HG03025 (cell line): ENCODE measurements around the gene DFFA.
"Not testable (repeated sequence)": the region's sequence is repeated elsewhere in the genome, so short reads cannot be mapped to it uniquely, and the experiment has no call there.

Experiments used
- ATAC-seq: cut with Tn5 transposase; IDR thresholded peaks from one replicate; pipeline ENCODE4 v1.9.1; 2021; ENCODE audit warnings: mild to moderate bottlenecking, moderate library complexity; ENCODE audit not compliant: unreplicated experiment, low FRiP score

Gene DFFA

DNA sequence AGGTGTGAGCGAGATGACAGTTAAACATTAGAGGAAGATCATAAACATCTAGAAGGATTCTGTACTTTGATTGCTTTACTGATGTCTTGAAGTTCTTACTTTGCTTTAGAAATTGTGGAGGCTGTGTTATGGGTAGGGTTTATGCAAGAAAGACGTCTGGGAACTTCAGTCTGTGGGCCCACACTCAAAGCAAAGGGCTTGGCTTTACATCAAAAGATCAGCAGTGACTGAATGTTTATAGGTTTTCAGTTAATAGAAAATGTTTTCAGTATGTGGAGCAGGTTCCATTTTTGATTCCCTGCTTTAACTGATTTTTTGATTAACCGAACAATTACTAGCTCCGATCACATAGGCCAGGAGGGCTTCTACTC, 34.3 kb upstream of the DFFA start:
- ATAC-seq = no peak

DNA sequence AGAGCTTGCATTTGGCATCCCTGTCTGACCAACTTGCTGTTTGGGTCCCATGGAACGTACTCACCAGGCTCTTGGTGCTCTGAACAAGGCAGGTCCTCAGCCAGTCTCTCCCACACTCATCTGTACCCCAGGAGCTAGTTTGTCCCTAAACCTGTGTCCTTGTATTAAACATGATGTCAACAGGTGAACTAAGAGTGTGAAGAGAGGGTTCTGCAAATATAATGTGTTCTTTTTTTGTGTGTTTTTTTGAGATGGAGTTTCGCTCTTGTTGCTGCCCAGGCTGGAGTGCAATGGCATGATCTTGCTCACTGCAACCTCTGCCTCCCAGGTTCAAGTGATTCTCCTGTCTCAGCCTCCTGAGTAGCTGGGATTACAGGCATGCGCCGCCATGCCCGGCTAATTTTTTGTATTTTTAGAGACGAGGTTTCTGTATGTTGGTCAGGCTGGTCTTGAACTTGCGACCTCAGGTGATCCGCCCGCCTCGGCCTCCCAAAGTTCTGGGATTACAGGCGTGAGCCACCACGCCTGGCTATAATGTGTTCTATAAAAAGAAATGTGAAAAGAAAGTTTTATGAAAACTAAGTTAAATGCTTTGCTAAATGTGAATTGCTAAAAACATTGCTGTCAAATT, 33.8 kb upstream of the DFFA start:
- ATAC-seq = not testable (repeated sequence)

DNA sequence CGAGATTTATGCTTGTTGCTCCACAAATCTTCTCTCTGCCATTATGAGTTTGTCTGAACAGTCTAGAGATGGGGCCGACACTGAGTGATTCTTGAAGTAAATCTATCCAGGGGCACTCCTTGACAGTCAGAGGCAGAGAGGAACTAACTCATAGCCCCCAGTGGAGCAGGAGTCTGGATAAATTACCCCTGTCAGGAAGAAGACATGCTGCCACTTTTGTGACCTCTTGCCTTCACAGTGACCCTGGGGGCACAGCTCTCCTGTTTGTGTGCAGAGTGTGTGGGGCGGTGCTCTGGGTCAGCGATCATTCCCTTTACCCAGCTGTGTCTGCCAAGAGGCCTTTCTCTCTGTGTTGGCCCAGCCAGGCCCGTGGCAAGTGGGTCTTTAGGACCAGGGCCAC, 31.9 kb upstream of the DFFA start:
- ATAC-seq = no peak

DNA sequence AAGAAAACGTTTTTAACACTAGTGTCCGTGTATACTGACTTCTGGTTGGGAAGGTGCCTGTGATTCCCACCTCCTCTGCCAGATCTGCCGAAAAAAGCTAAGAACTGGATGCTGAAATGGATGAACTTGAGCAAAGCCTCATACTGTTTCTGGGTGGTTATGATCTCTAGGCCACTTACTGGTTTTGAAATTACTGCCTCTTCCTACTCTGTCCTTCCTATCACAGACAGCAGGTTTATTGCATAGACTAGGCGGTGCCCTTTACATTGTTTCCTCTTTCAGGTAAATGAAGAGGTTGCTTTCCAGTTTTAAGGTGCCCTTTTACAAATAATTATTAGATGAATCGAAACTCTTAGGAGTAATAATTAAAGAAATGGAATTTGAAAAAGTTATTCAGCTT, 29.9 kb upstream of the DFFA start:
- no peak for ATAC-seq

DNA sequence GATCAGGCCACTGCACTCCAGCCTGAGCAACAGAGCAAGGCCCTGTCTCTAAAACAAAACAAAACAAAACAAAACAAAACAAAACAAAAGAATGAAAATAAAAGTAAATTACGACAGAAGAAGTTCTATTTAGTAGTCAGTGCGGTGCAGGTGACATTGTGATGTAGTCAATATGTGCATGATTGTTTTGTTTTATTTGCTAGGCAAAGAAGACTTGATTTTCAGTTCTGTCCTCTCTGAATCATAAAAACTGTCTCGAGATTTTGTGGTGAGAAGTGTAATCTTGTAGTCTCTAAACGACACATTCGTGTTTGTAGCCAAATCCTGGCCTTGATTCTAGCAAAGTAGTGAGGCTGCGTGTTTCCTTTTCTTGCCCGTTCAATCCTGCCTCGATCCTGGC, 25.9 kb upstream of the DFFA start:
- no peak for ATAC-seq

DNA sequence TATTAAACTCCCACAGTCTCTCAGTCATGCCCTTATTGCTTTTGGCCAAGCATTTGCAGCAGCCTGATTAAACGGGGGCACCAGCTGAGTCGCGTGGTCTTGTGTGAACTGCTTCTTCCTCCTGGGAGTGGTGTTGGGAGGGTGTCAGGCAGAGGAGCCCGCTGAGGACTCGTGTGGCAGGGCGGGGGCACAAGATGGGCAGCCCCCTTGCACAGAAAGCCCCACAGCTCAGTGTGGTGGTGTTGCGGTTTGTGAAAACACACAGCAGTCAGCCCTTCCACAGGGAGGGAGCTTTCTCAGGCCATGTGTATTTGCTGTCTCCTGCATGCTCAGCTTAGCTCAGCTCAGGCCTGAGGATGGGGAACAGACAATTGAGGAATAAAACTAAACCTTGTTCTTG, 24.8 kb upstream of the DFFA start:
- no peak for ATAC-seq

DNA sequence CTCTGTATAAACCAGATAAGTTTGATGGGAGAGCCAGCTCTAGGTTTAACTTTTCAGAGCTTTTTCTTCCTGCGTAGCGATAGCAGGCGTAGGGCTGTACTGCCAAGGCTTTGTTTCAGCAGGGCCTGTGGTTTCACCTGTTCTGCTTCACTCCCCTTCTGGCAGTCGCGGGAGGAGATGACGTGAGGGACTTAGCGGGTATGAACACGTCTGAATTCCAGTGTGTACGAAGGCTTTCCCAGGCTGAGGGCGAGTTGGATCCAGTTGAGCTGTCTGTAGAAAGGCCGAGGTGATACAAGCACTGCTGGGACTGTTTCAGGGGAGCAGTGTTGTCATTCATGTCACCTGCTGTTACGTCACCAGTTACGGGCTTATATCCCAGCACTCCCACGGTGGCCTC, 23.6 kb upstream of the DFFA start:
- no peak for ATAC-seq

DNA sequence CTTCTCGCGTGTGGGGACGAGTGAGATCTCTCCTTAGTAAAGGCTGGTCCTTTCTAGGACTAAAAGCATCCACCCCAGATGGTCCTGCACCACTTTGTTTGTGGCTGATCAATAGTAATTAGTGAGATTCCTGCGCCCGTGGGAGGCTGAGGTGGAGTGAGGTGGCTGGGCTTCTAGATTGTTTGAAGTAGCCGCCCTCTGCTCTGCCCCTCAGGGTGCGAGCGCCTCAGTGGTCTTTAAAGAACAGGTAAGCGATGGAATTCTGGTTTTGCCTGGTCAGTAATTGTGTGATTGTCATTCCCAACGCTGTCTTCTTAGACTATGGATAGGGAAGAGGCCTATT, 23.1 kb upstream of the DFFA start:
- ATAC-seq = no peak

DNA sequence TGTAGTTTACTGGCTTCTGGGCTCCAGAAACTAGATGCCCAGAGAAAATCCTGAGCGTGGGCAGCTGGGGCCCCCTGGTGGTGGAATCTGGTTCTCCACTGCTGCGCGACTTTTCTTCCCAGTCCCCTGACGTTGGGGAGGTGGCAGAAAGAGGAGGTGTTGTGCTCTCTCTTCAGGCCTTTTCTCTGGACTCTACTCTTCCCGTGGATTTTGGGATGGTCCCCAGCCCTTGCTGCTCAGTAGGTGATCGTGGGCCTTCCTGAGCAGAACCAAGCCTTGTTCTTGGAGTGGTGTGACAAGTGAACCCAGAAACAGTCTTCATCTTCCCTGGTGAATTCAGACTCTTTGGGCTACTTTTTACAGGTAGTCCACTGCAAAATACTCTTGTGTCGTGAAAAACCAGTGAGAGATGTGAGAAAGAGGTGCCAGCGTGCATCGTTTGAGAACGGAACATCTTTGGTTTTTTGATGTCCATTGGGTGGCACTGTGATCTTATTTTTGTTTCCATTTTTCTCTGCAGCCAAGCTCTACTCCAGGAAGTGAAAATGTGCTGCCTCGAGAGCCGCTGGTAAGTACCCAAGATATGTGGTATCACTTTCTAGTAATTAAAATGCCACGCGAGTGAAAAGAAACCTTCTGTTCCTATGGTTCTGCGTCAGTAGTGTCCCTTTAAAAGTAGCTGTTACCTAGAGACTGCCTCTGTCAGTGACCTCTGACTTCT, 22.6 kb upstream of the DFFA start:
- peak; percentile 63 for ATAC-seq

DNA sequence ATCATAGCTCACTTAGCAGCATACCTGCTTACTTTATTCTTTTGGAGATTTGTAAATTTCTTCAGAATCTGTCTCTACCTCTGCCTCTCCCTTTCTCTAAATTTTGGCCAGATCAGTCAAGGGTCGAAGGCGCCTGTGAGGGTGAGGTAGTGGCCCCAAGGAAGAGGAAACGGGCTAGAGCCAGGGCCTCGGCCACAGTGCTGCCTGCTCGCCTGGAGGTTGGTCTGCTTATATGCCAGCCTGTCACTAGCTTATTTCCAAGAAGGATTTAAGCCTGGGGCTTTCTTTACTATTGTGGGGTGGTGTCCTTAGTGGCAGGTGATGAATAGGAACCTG, 22.1 kb upstream of the DFFA start:
- no peak for ATAC-seq

DNA sequence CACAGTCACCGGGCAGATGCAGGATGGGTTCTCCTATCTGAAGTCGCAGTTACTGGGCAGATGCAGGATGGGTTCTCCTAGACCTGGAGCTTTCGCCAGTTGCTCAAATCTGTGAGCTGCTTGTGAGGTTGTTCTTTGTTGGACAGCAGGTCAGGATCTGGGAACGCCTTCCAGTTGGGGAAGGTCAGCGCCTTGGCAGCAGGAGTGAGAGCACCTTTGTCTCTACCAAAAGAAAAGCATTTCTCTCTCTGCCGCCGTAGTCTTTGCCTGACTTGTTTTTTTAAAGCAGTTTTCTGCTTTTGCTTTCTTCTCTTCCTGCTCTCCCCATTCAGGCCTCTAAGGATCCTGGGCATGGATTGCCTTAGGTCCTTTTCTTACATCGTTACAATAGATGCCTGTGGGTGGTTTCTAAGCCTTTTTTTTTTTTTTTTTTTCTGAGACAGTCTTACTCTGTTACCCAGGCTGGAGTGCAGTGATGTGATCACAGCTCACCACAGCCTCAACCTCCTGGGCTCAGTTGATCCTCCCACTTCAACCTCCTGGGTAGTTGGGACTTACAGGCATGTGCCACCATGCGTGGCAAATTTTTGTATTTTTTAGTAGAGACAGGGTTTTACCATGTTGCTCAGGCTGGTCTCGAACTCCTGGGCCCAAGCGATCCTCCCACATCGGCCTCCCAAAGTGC, 18.1 kb upstream of the DFFA start:
- no peak for ATAC-seq

DNA sequence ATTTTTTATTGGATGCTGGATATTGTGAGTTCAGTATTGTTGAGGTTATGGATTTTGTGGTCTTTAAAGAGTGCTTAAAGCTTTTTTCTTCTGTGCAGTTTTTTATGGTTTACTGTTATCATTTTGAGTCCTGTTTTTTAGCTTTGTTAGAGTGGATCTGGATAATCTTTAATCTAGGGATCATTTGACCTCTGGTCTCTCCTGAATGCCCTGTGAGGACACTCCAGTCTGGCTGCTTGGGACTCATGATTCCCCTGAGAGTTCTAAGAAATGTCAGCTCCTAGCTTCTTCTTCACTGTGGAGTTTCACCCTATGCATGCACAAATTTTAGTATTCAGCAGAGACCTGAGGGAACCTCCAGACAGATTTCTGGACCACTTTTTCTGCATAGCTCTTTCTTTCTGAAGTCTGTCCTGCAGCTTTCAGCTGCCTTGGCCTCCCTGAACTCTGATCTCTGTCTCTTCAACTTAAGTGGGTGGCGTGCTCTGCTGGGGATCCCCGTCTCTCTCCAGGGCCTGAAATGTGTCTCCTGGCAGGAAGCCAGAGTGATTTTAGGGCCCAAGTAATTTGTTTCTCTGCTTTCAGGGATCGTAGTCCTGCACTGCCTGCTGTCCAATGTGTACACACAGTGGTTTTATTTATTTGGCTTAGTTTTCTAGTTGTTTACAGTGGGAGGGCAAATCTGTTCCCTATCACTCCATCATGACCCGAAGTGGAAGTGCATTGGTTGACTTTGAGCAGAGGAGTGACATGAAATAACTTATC, 17.1 kb upstream of the DFFA start:
- no peak for ATAC-seq

DNA sequence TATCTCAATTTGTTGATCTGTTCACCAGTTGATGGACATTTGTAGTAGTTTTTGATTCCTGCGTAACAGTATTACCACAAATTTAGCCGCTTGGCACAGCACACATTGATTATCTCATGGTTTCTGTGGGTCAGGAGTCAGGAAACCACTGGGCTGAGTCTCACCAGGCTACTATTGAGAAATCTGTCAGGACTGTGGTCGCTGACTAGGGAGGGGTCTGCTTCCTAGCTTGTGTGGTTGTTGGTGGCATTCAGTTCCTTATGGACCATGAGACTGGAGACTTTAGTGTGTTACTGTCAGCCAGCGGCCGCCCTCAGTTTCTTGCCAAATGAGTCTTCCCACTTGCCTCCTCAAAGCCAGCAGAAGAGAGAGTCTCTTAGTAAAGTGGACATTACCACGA, 12.2 kb upstream of the DFFA start:
- no peak for ATAC-seq

DNA sequence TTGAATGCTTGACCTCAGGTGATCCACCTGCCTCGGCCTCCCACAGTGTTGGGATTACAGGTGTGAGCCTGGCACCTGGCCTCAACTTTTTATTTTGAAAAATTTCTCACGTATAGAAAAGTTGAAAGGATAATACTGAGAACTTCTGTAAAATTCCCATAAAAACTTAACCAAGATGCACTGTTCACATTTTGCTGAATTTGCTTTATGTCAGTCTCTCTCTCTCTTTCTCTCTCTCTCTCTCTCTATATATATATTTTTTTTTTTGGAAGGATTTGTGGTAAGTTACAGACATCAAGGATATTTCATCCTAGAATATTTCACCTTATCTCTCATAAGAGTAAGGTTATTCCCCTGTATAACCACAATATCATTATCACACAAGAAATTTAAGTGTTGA, 8.3 kb upstream of the DFFA start:
- ATAC-seq = no peak

DNA sequence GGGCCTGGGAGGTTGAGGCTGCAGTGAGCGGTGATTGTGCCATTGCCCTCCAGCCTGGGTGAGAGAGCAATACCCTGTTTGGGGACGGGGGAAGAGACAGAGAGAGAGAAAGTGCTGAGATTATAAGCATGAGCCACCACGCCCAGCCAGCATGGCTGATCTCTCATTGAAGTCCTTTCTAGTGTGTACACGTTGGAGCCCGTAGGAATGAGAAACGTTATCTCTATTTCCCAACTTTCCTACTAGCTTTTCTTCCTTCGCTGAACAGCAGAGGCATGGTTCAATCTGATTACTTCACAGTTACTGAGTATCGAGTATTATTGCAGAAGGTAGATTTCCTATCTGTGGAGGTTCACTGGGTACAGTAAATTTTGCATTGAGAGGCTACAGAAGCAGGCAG, 7.0 kb upstream of the DFFA start:
- no peak for ATAC-seq

DNA sequence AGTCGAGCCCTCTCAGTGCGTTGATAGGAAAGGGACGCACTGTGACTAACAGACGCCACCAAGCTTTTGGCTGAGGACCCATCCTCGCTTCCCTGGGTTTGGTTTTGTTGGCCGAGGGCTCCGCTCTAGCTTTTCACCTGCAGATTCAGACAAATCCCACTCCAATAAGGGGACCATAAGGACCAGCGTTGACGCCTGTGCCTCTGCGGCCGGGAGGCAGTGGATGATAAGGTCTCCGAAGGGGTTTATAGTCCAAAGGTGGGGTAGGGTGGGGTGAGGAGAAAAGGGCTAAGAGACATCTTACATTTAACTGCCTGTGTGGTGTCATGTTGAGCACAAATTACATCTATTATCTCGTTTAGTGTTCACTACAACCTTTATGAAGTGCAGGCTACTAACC, 3.2 kb upstream of the DFFA start:
- no peak for ATAC-seq

DNA sequence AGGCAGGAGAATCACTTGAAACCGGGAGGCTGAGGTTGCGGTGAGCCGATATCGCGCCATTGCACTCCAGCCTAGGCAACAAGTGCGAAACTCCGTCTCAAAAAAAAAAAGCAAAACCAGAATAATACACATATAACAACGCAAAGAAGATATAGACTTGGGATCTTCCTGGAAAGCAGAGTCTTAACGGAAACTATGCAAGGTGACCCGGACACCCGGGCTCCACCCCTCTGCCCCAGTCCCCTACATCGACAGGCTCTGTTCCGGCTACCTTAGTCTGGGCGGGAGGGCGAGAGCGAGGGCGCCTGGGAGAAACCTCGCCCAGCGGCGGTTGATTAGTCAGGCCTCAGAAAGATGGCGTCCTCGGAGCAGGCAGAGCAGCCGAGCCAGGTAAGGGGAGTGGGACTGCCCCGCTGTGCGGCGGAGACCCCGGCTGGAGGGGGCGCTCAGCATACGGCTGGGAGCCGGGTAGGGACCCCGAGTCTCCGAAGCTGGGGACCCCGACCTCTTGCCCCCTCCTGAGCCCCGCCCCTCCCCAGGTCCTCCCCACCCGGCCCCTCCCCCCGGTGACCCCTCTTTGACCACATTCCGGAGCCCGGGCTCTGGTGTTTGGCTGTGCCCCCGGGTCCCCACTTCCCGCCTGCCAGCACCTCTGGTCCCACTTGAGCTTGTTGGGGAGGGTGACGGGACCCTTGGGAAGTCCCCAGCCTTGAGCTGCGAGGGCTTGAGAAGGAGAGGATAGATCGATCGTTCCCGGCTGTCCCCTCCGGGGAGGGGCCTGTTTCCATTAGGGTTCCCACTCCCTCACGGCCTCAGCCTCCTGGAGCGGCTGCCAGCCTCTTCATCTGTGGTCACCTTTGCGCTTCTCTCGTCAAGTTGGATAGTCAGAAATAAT, 2.5 kb upstream of the DFFA start, which contains the start of gene PEX14:
Gene PEX14 (plus strand): TSS at position 338 of the 895 bp plus-strand sequence. CDS start 17 bp downstream, at position 355.
- peak; percentile 48 for ATAC-seq

DNA sequence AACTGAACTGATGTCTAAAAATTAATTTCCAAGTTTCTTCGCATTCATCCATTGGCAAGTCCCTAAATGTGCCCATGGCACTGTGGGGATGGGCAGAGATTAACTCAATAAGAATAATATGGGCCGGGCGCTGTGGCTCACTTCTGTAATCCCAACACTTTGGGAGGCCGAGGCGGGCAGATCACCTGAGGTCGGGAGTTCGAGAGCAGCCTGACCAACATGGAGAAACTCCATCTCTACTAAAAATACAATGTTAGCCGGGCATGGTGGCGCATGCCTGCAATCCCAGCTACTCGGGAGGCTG, 1.9 kb upstream of the DFFA start:
- not testable (repeated sequence) for ATAC-seq

DNA sequence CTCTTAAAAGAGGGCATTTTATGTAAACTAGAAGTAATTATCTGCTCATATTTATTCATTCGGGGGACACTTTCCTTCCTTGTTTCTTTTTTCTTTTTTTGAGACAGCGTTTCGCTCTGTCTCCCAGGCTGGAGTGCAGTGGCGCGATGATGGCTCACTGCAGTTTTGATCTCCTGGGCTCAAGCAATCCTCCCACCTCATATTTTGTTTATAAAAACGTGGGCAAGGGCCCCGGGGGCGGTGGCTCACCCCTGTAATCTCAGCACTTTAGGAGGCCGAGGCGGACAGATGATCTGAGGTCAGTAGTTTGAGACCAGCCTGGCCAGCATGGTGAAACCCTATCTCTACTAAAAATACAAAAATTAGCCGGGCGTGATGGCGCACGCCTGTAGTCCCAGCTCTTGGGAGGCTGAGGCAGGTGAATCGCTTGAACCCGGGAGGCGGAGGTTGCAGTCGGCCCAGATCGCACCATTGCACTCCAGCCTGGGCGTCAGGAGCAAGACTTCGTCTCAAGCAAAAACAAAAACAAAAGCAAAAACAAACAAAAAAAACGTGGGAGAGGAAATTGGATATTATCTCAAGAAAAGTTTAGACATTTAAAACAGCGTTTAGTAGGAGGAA, 926 bp upstream of the DFFA start:
- no peak for ATAC-seq
